HCT116 (cell line): ENCODE data around the gene LCE3B. TPM values are rescaled to one million over a fixed set of nuclear protein-coding genes. Genes with fewer than 3 reads are reported as not detected.
A peak's percentile ranks its signal among the peaks of the same experiment; 100 is the strongest.

Experiments
- ATAC-seq: fragments of 200-7000 bp; cut with Tn5 transposase; 2 replicates; pipeline ENCODE4 v1.9.1; 2020; ENCODE audit warnings: mild to moderate bottlenecking, moderate library complexity
- BruUV-seq: library from RNA; stranded (reverse); fragments of 400-500 nt; replicated peaks from 2 replicates; lab custom pipeline; 2021; lab: Mats Ljungman, UMichigan
- CTCF ChIA-PET: fragments of 300-600 bp; sonication (Branson Sonifier 250); formaldehyde crosslinking; loops from one replicate; lab custom pipeline; 2021; ENCODE audit warnings: antibody characterized with exemption; lab: Charles Lee
- POLR2A ChIA-PET: fragments of 300-600, 350-600 bp; sonication (Branson Sonifier 250); formaldehyde crosslinking; loops from one replicate; lab custom pipeline; 2021; ENCODE audit warnings: antibody characterized with exemption; lab: Charles Lee
- RAD21 ChIA-PET, 2 experiments: fragments of 300-600 bp; sonication (Branson Sonifier 250); formaldehyde crosslinking; loops; one replicate each; lab custom pipeline; 2023; ENCODE audit warnings: low total read pairs in 2 of 2; ENCODE audit not compliant: uncharacterized antibody in 2 of 2, unreplicated experiment in 2 of 2, low non-redundant PET in 1 of 2; lab: Charles Lee
- DNase-seq: peaks from one replicate; pipeline ENCODE4 v3.0.0-alpha.2; 2010; ENCODE audit warnings: low read depth, low spot score
- H2AFZ ChIP-seq: fragments of 200-600 bp; shearing (Covaris generic), sonication (generic); 2 replicates; pipeline ENCODE4 v1.6.1; 2017; ENCODE audit warnings: low read depth, mixed run types, mixed read lengths, antibody characterized with exemption, low read length; ENCODE audit not compliant: poor library complexity, severe bottlenecking
- H3K27ac ChIP-seq: 2 replicates; pipeline ENCODE4 v1.5.1; 2012; ENCODE audit warnings: low read depth, low read length
- H3K27me3 ChIP-seq: fragments of 200-600 bp; sonication (generic); 2 replicates; pipeline ENCODE4 v1.6.1; 2016; ENCODE audit warnings: mixed run types, low read length, mixed read lengths; ENCODE audit not compliant: insufficient read depth
- H3K36me3 ChIP-seq, 2 experiments: fragments of 200-500 bp in 1 of 2; fragments of 200-600 bp in 1 of 2; sonication (Bioruptor generic) in 1 of 2; sonication (generic) in 1 of 2; 2 replicates each; pipeline versions ENCODE4 v1.5.1 to v1.6.1; 2014 to 2016; ENCODE audit warnings: low read length in 2 of 2, inconsistent platforms in 1 of 2, mixed read lengths in 1 of 2, mixed run types in 1 of 2; ENCODE audit not compliant: insufficient read depth in 2 of 2, control insufficient read depth in 1 of 2
- H3K4me1 ChIP-seq, 2 experiments: fragments of 200-600 bp in 1 of 2; sonication (generic) in 1 of 2; 2 replicates each; pipeline versions ENCODE4 v1.5.1 to v1.6.1; 2012 to 2017; ENCODE audit warnings: low read length in 2 of 2, inconsistent platforms in 1 of 2, mild to moderate bottlenecking in 1 of 2, mixed read lengths in 1 of 2, mixed run types in 1 of 2, moderate library complexity in 1 of 2; ENCODE audit not compliant: insufficient read depth in 2 of 2, control insufficient read depth in 1 of 2
- H3K4me2 ChIP-seq: fragments of 200-600 bp; sonication (generic); 2 replicates; pipeline ENCODE4 v1.6.1; 2017; ENCODE audit warnings: mixed run types, low read length, mixed read lengths
- H3K4me3 ChIP-seq, 2 experiments: fragments of 200-600 bp in 1 of 2; sonication (generic) in 1 of 2; replicated peaks in 1 of 2; 2 replicates each; pipeline ENCODE4 v1.5.1; 2011 to 2016; ENCODE audit warnings: low read length in 2 of 2, control low read depth in 1 of 2, low read depth in 1 of 2, mild to moderate bottlenecking in 1 of 2, mixed read lengths in 1 of 2, mixed run types in 1 of 2
- H3K79me2 ChIP-seq: fragments of 200-600 bp; sonication (generic); 2 replicates; pipeline ENCODE4 v1.6.1; 2017; ENCODE audit warnings: mild to moderate bottlenecking, mixed run types, low read length, moderate library complexity, mixed read lengths; ENCODE audit not compliant: insufficient read depth
- H3K9ac ChIP-seq: fragments of 200-600 bp; sonication (generic); 2 replicates; pipeline ENCODE4 v1.6.1; 2016; ENCODE audit warnings: low read length, mixed read lengths
- H3K9me2 ChIP-seq: fragments of 200-600 bp; sonication (generic), shearing (Covaris generic); 2 replicates; pipeline ENCODE4 v1.6.1; 2017; ENCODE audit warnings: mixed run types, mild to moderate bottlenecking, moderate library complexity; ENCODE audit not compliant: insufficient read depth
- H3K9me3 ChIP-seq, 2 experiments: fragments of 200-500 bp in 1 of 2; fragments of 200-600 bp in 1 of 2; sonication (Bioruptor generic) in 1 of 2; sonication (generic) in 1 of 2; 2 replicates each; pipeline ENCODE4 v1.6.1; 2014 to 2017; ENCODE audit warnings: low read length in 2 of 2, mixed read lengths in 2 of 2, inconsistent platforms in 1 of 2, low read depth in 1 of 2, mild to moderate bottlenecking in 1 of 2, mixed run types in 1 of 2, moderate library complexity in 1 of 2; ENCODE audit not compliant: control insufficient read depth in 1 of 2, insufficient read depth in 1 of 2
- H4K20me1 ChIP-seq: fragments of 200-600 bp; sonication (generic), shearing (Covaris generic); 2 replicates; pipeline ENCODE4 v1.6.1; 2017; ENCODE audit warnings: mixed run types, mild to moderate bottlenecking, moderate library complexity; ENCODE audit not compliant: insufficient read depth
- CEBPB ChIP-seq: IDR thresholded peaks from 2 replicates; pipeline ENCODE4 v1.6.1; 2012; ENCODE audit warnings: low read depth
- ELF1 ChIP-seq: IDR thresholded peaks from 2 replicates; pipeline ENCODE4 v1.6.1; 2012; ENCODE audit warnings: low read depth, borderline replicate concordance
- EZH2 ChIP-seq: fragments of 200-600 bp; sonication (generic); IDR thresholded peaks from 2 replicates; pipeline ENCODE4 v1.6.1; 2017; ENCODE audit warnings: antibody characterized with exemption, mixed run types
- EZH2phosphoT487 ChIP-seq: fragments of 200-600 bp; IDR thresholded peaks from 2 replicates; pipeline ENCODE4 v1.6.1; 2018; ENCODE audit warnings: antibody characterized with exemption, borderline replicate concordance
- JUND ChIP-seq: IDR thresholded peaks from 2 replicates; pipeline ENCODE4 v1.6.1; 2012
- POLR2A ChIP-seq: IDR thresholded peaks from 2 replicates; pipeline ENCODE4 v1.7.0; 2011; ENCODE audit warnings: borderline replicate concordance; ENCODE audit not compliant: insufficient read depth, insufficient read length; ENCODE audit errors: extremely low read depth
- POLR2AphosphoS5 ChIP-seq: IDR thresholded peaks from 2 replicates; pipeline ENCODE4 v1.6.1; 2011; ENCODE audit warnings: mild to moderate bottlenecking, low read depth, low read length, moderate library complexity
- RAD21 ChIP-seq: IDR thresholded peaks from 2 replicates; pipeline ENCODE4 v1.6.1; 2012; ENCODE audit warnings: low read depth, mild to moderate bottlenecking
- SRF ChIP-seq: IDR thresholded peaks from 2 replicates; pipeline ENCODE4 v1.6.1; 2012; ENCODE audit warnings: low read depth
- TCF7L2 ChIP-seq: IDR thresholded peaks from 2 replicates; pipeline ENCODE4 v1.7.0; 2011; ENCODE audit warnings: borderline replicate concordance, inconsistent platforms; ENCODE audit not compliant: insufficient read depth, insufficient read length; ENCODE audit errors: extremely low read depth
- YY1 ChIP-seq: IDR thresholded peaks from 2 replicates; pipeline ENCODE4 v1.6.1; 2011; ENCODE audit warnings: low read length, low read depth, moderate library complexity, mild to moderate bottlenecking; ENCODE audit not compliant: insufficient replicate concordance; ENCODE audit errors: extremely low read depth
- ZBTB33 ChIP-seq: IDR thresholded peaks from 2 replicates; pipeline ENCODE4 v1.6.1; 2011; ENCODE audit warnings: mild to moderate bottlenecking, low read length, moderate library complexity; ENCODE audit not compliant: insufficient replicate concordance; ENCODE audit errors: extremely low read depth
- ZFX ChIP-seq: fragments of 450-650 bp; IDR thresholded peaks from 2 replicates; pipeline ENCODE4 v1.6.1; 2017
- ZNF274 ChIP-seq: fragments of 200-500 bp; sonication (Bioruptor generic); IDR thresholded peaks from 2 replicates; pipeline ENCODE4 v1.6.1; 2014; ENCODE audit warnings: mild to moderate bottlenecking, low read depth, low read length, inconsistent platforms
- intact Hi-C: fragments of 100-400 bp; cut with micrococcal nuclease; formaldehyde crosslinking; loops from 2 replicates; pipeline ENCODE4 v1.10.0; 2022
- total RNA-seq: library from RNA; stranded (reverse); gene quantifications from one replicate; pipeline ENCODE4 v1.2.1, GENCODE V29; 2021; ENCODE audit not compliant: unreplicated experiment

Gene LCE3B
- total RNA-seq, 1 experiment from 2014 or later = not detected

- H3K79me2 ChIP-seq = no peaks in the 10 kb centered on the region
- POLR2A ChIA-PET = no interaction called here
- H3K9ac ChIP-seq = no peak within 1 kb of the TSS
- H3K4me3 ChIP-seq = no peak within 1 kb of the TSS
- RAD21 ChIA-PET = no interaction called here
- 0 out of 2 replicates have a peak, but pooled peaks have one; percentile 20 for ATAC-seq
- TF ChIP-seq ZFX (no peak), POLR2A (no peak), TCF7L2 (no peak), YY1 (no peak), CEBPB (no peak), POLR2AphosphoS5 (no peak), EZH2 (no peak), ELF1 (no peak), JUND (no peak), EZH2phosphoT487 (no peak), ZNF274 (no peak), ZBTB33 (no peak), SRF (no peak), RAD21 (no peak)
- TF ChIP-seq, all 23 proteins: peak for 0
- Histone ChIP-seq H3K4me2 (no peak within 1 kb of the TSS), H3K4me1 (no peaks in the 10 kb centered on the region), H3K9me2 (no peaks in the 10 kb centered on the region), H3K9me3 (peaks cover 7 to 8% of the 10 kb centered on the region in 2 experiments; a peak in 2 of 4 replicates), H4K20me1 (no peaks in the 10 kb centered on the region), H2AFZ (no peak within 1 kb of the TSS), H3K27ac (no peak within 1 kb of the TSS), H3K36me3 (no peaks in the 10 kb centered on the region), H3K27me3 (peaks cover 13% of the 10 kb centered on the region; the same call in 1 of the 2 replicates)
- BruUV-seq = no TSS peak
- intact Hi-C loops = loop anchor here (10.0 kb wide), 1 partner anchor 138 kb away; no protein-coding TSS in a partner anchor
- DNase-seq = no peak
- CTCF ChIA-PET = interaction anchor here (0.7 kb wide), 1 partner anchor 11 kb away, joined by 3 read pairs; no protein-coding TSS in a partner anchor
Measured at GRCh38 chr1:152622803-152623202, 9.2 kb downstream of the LCE3B start, which contains the start of gene LCE3A. LCE3A (minus strand) TSS chr1:152623103; CDS start chr1:152623103, 0 bp downstream.
